ENCODE data around the gene ITPA.

DNA sequence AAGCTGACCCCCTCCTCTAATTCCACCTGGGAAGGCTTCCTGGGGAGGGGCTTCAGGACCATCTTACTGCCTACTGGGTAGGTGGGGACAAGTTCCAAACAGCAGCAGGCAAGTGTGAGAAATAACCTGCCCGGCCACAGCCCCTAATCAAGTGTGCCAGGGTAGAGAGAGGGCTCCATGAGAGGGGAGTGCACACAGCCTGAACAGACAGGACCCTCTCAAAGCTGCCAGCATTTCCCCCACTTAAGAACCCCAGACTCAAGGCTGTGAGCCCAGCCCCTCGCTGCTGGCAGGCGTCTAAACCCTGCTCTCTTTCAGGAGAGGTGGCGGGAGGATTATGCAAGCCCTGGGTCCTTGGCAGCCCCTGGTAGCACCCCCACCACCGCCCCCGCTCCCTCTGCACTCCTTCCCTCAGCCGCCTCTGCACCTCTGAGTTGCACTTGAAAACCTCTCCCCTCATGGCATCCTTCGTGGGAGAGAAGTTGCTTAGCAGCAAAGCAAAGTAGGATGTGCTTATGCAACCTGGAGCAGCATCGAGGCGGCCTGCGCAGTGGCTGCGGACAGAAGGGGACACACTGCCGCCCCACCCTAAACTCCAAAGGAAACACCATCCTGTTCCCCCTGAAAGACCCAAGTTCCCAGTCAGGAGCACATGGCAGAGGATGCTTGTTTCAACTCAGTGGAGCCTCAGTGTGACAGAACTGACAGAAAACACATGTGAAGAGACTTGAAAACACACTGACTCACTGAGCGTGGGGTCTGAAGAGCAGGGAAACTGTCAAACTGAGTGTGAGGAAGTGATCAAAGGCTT lies 15.3 kb upstream of the ITPA start:
- TF ChIP-seq CTCF (conservative IDR thresholded peaks at IDR 0.05; ENCODE audit: low read depth, low read length) (no peak), BHLHE40 (IDR thresholded peaks at IDR 0.05; ENCODE audit: low read depth, low read length) (no peak), CEBPB (IDR thresholded peaks at IDR 0.05; ENCODE audit: low read depth, low read length) (no peak), MXI1 (IDR thresholded peaks at IDR 0.05; ENCODE audit: borderline replicate concordance, low read depth, low read length) (no peak), RAD21 (IDR thresholded peaks at IDR 0.05; ENCODE audit: low read length) (no peak), FOS (IDR thresholded peaks at IDR 0.05; ENCODE audit: low read depth, low read length) (no peak), MAFK (IDR thresholded peaks at IDR 0.05; ENCODE audit: low read depth, low read length) (no peak), POLR2A (IDR thresholded peaks at IDR 0.05; ENCODE audit: low read depth, low read length) (no peak), ELK1 (IDR thresholded peaks at IDR 0.05; ENCODE audit: borderline replicate concordance, low read depth, low read length) (no peak), NFE2L2 (IDR thresholded peaks at IDR 0.05; ENCODE audit: low read depth, low read length) (no peak), SMC3 (IDR thresholded peaks at IDR 0.05; ENCODE audit: low read depth, low read length) (no peak), CHD1 (IDR thresholded peaks at IDR 0.05; ENCODE audit: low read depth, low read length) (no peak)

Measured in IMR-90 (cell line).